H9 (cell line): ENCODE measurements around the gene NKD1. TPM values are rescaled to one million over a fixed set of nuclear protein-coding genes. Genes with fewer than 3 reads are reported as not detected.

Experiments
- DNase-seq: peaks from one replicate; pipeline ENCODE4 v3.0.0-alpha.2; 2017
- H2AFZ ChIP-seq: one replicate; pipeline ENCODE4 v1.6.1; 2013; ENCODE audit warnings: mild to moderate bottlenecking, low read length, control low read depth, moderate library complexity
- H2AK5ac ChIP-seq: 2 replicates; pipeline ENCODE4 v1.6.1; 2013; ENCODE audit warnings: low read length, control low read depth, mixed read lengths; ENCODE audit not compliant: insufficient read length
- H2BK120ac ChIP-seq: one replicate; pipeline ENCODE4 v1.6.1; 2013; ENCODE audit warnings: low read depth, mild to moderate bottlenecking, low read length, control low read depth, inconsistent platforms; ENCODE audit not compliant: poor library complexity, severe bottlenecking
- H2BK12ac ChIP-seq: 2 replicates; pipeline ENCODE4 v1.6.1; 2013; ENCODE audit warnings: low read length, control low read depth, mixed read lengths, low read depth; ENCODE audit not compliant: insufficient read length
- H2BK15ac ChIP-seq: 2 replicates; pipeline ENCODE4 v1.6.1; 2013; ENCODE audit warnings: low read depth, low read length, control low read depth
- H2BK20ac ChIP-seq: one replicate; pipeline ENCODE4 v1.6.1; 2013; ENCODE audit warnings: low read depth, mild to moderate bottlenecking, low read length, control low read depth, inconsistent platforms; ENCODE audit not compliant: poor library complexity, severe bottlenecking
- H2BK5ac ChIP-seq: 2 replicates; pipeline ENCODE4 v1.6.1; 2013; ENCODE audit warnings: low read length, control low read depth, mixed read lengths; ENCODE audit not compliant: insufficient read length
- H3K14ac ChIP-seq: 2 replicates; pipeline ENCODE4 v1.6.1; 2013; ENCODE audit warnings: low read length, control low read depth; ENCODE audit not compliant: insufficient read depth
- H3K18ac ChIP-seq: 2 replicates; pipeline ENCODE4 v1.6.1; 2013; ENCODE audit warnings: low read depth, mild to moderate bottlenecking, mixed read lengths, low read length, control low read depth; ENCODE audit not compliant: insufficient read length
- H3K23ac ChIP-seq: 2 replicates; pipeline ENCODE4 v1.6.1; 2013; ENCODE audit warnings: low read length, control low read depth, mixed read lengths, low read depth; ENCODE audit not compliant: insufficient read length
- H3K23me2 ChIP-seq: 2 replicates; pipeline ENCODE4 v1.6.1; 2013; ENCODE audit warnings: low read depth, mild to moderate bottlenecking, mixed read lengths, low read length, control low read depth; ENCODE audit not compliant: insufficient read length, poor library complexity, severe bottlenecking
- H3K27ac ChIP-seq: 2 replicates; pipeline ENCODE4 v1.5.1; 2013; ENCODE audit warnings: low read length, control low read depth, mixed read lengths, low read depth; ENCODE audit not compliant: insufficient read length
- H3K27me3 ChIP-seq: 2 replicates; pipeline ENCODE4 v1.6.1; 2013; ENCODE audit warnings: low read length, control low read depth, inconsistent platforms; ENCODE audit not compliant: insufficient read depth
- H3K4ac ChIP-seq: 2 replicates; pipeline ENCODE4 v1.6.1; 2013; ENCODE audit warnings: low read depth, mild to moderate bottlenecking, control low read depth, inconsistent platforms, low read length, moderate library complexity
- H3K4me1 ChIP-seq: 2 replicates; pipeline ENCODE4 v1.6.1; 2013; ENCODE audit warnings: low read length, control low read depth, inconsistent platforms; ENCODE audit not compliant: insufficient read depth
- H3K4me2 ChIP-seq: 2 replicates; pipeline ENCODE4 v1.6.1; 2013; ENCODE audit warnings: low read length, control low read depth, mixed read lengths; ENCODE audit not compliant: insufficient read length, insufficient read depth
- H3K56ac ChIP-seq: 2 replicates; pipeline ENCODE4 v1.6.1; 2013; ENCODE audit warnings: low read depth, mild to moderate bottlenecking, mixed read lengths, low read length, control low read depth; ENCODE audit not compliant: insufficient read length
- H3K79me1 ChIP-seq: 2 replicates; pipeline ENCODE4 v1.6.1; 2013; ENCODE audit warnings: low read depth, mild to moderate bottlenecking, moderate library complexity, low read length, control low read depth, inconsistent platforms; ENCODE audit not compliant: insufficient read depth, poor library complexity, severe bottlenecking
- H3K79me2 ChIP-seq: 2 replicates; pipeline ENCODE4 v1.6.1; 2013; ENCODE audit warnings: low read length, control low read depth, inconsistent platforms; ENCODE audit not compliant: insufficient read depth
- H3K9ac ChIP-seq: 2 replicates; pipeline ENCODE4 v1.6.1; 2013; ENCODE audit warnings: low read length, control low read depth, mixed read lengths; ENCODE audit not compliant: insufficient read length; ENCODE audit errors: extremely low read depth
- H3K9me3 ChIP-seq: one replicate; pipeline ENCODE4 v1.6.1; 2013; ENCODE audit warnings: low read depth, low read length, inconsistent platforms; ENCODE audit not compliant: control insufficient read depth
- H3T11ph ChIP-seq: one replicate; pipeline ENCODE4 v1.6.1; 2013; ENCODE audit warnings: mild to moderate bottlenecking, low read length, control low read depth, inconsistent platforms
- H4K20me1 ChIP-seq: one replicate; pipeline ENCODE4 v1.6.1; 2013; ENCODE audit not compliant: control insufficient read depth, insufficient read length, insufficient read depth
- H4K5ac ChIP-seq: 2 replicates; pipeline ENCODE4 v1.6.1; 2013; ENCODE audit warnings: low read depth, mild to moderate bottlenecking, mixed read lengths, low read length, control low read depth; ENCODE audit not compliant: insufficient read length
- H4K8ac ChIP-seq: replicated peaks from 2 replicates; pipeline ENCODE4 v1.6.1; 2013; ENCODE audit warnings: low read length, control low read depth, mixed read lengths, low read depth; ENCODE audit not compliant: insufficient read length
- H4K91ac ChIP-seq: 2 replicates; pipeline ENCODE4 v1.6.1; 2013; ENCODE audit warnings: low read depth, mild to moderate bottlenecking, moderate library complexity, mixed read lengths, low read length, control low read depth; ENCODE audit not compliant: insufficient read length
- H3K27ac Mint-ChIP-seq, 3 experiments: 2 replicates in 2 of 3; 3 replicates in 1 of 3; pipeline ENCODE4 v1.8.0; 2020 to 2021; ENCODE audit warnings: mixed read lengths in 3 of 3, mild to moderate bottlenecking in 1 of 3, moderate library complexity in 1 of 3
- H3K27me3 Mint-ChIP-seq: 2 replicates; pipeline ENCODE4 v1.8.0; 2021; ENCODE audit warnings: low read depth, mild to moderate bottlenecking, moderate library complexity, mixed read lengths
- H3K36me3 Mint-ChIP-seq, 3 experiments: 2 replicates in 2 of 3; 3 replicates in 1 of 3; pipeline ENCODE4 v1.8.0; 2020 to 2021; ENCODE audit warnings: low read depth in 3 of 3, mixed read lengths in 3 of 3; ENCODE audit not compliant: insufficient read depth in 1 of 3
- H3K4me1 Mint-ChIP-seq, 2 experiments: 2 replicates each; pipeline ENCODE4 v1.8.0; 2020; ENCODE audit warnings: mixed read lengths in 2 of 2
- H3K4me3 Mint-ChIP-seq, 2 experiments: 2 replicates in 1 of 2; 3 replicates in 1 of 2; pipeline ENCODE4 v1.8.0; 2020 to 2021; ENCODE audit warnings: mild to moderate bottlenecking in 2 of 2, mixed read lengths in 2 of 2, moderate library complexity in 1 of 2
- H3K9me3 Mint-ChIP-seq, 2 experiments: 2 replicates in 1 of 2; 3 replicates in 1 of 2; pipeline ENCODE4 v1.8.0; 2020; ENCODE audit warnings: mild to moderate bottlenecking in 2 of 2, mixed read lengths in 2 of 2, moderate library complexity in 1 of 2
- WGBS: extraction: QIAGEN DNeasy Blood & Tissue Kit; methylation state at CpG from one replicate; pipeline ENCODE4 v1.1.7; 2013; ENCODE audit warnings: missing lambda C conversion rate, low lambda C conversion rate, mixed read lengths; ENCODE audit not compliant: insufficient read length; ENCODE audit errors: extremely low coverage; 5-methylcytosine and 5-hydroxymethylcytosine counted together
- total RNA-seq: library from RNA; stranded (reverse); gene quantifications from 2 replicates; pipeline ENCODE4 v1.2.1, GENCODE V29; 2021
- TF ChIP-seq, protein P1 (sequence below): fragments of 200-600 bp; sonication (generic); conservative IDR thresholded peaks from 3 replicates; pipeline ENCODE4 v1.8.0; 2021; ENCODE audit warnings: antibody characterized with exemption, mild to moderate bottlenecking

NKD1 gene
- total RNA-seq, 1 experiment from 2014 or later, result 1.9 TPM

DNA sequence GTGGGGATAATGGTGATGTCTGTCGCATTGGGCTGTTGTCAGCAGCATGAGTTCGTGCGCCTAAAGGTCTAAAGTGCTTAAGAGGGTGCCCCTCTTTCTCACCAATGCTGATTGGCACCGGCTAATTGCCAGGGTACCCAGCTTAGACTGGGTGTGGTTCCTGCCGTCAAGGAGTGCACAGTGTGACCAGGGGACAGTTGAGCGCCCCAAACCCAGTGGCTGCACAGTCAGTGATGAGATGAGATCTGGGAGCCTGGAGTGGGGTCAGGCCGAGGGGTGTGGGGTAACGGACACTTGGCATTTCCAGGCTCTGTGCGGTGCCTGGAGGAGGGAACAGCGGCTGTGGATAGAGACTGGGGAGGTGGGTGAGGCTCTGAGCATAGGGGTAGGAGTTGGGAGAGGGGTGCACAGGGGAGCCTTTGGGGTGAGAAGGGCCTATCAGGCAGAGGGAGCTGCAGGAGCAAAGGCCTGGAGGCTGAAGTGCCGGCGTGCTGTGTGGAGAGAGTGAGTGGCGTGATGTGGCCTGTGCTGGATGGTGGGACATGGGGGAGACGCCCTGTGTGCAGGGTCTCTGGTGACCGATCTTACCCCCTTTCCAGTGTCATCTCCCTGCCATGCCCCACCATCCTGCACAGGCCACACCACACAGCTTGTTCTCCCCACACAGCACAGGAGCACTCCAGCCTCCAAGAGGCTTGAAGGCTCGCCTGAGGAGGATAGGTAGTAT is 74.6 kb downstream of the NKD1 start:
- Mint-ChIP-seq H3K36me3 (no peaks in the 10 kb centered on the region), H3K4me3 (no peak overlapping the region), H3K4me1 (peaks cover under 1 to 8% of the 10 kb centered on the region in 2 experiments; a peak in 3 of 4 replicates), H3K27ac (peak overlapping the region in 2 of 3 experiments; percentile 25 to 44; a peak in 3 of 7 replicates), H3K9me3 (no peaks in the 10 kb centered on the region), H3K27me3 (peaks cover 2% of the 10 kb centered on the region)
- no peaks in the 10 kb centered on the region for H3K9me3 ChIP-seq
- no peak overlapping the region for H2AK5ac ChIP-seq
- no peaks in the 10 kb centered on the region for H4K20me1 ChIP-seq
- H2BK120ac ChIP-seq, result no peak overlapping the region
- no peak overlapping the region for H3K4ac ChIP-seq
- H3K27ac ChIP-seq, result no peak overlapping the region
- H2BK15ac ChIP-seq, result no peak overlapping the region
- H3K4me1 ChIP-seq, result no peaks in the 10 kb centered on the region
- no peak overlapping the region for H4K8ac ChIP-seq
- no peak overlapping the region for H4K5ac ChIP-seq
- H3K23ac ChIP-seq, result no peak overlapping the region
- H3T11ph ChIP-seq, result no peak overlapping the region
- H3K27me3 ChIP-seq, result no peaks in the 10 kb centered on the region
- no peak for DNase-seq
- no CpG with 5 or more reads among the region's 16 CpGs for WGBS
- H2BK5ac ChIP-seq, result no peak overlapping the region
- TF ChIP-seq, protein P1, sequence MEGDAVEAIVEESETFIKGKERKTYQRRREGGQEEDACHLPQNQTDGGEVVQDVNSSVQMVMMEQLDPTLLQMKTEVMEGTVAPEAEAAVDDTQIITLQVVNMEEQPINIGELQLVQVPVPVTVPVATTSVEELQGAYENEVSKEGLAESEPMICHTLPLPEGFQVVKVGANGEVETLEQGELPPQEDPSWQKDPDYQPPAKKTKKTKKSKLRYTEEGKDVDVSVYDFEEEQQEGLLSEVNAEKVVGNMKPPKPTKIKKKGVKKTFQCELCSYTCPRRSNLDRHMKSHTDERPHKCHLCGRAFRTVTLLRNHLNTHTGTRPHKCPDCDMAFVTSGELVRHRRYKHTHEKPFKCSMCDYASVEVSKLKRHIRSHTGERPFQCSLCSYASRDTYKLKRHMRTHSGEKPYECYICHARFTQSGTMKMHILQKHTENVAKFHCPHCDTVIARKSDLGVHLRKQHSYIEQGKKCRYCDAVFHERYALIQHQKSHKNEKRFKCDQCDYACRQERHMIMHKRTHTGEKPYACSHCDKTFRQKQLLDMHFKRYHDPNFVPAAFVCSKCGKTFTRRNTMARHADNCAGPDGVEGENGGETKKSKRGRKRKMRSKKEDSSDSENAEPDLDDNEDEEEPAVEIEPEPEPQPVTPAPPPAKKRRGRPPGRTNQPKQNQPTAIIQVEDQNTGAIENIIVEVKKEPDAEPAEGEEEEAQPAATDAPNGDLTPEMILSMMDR, result no peak
- no peak overlapping the region for H3K14ac ChIP-seq
- no peaks in the 10 kb centered on the region for H3K79me1 ChIP-seq
- no peaks in the 10 kb centered on the region for H3K79me2 ChIP-seq
- H3K4me2 ChIP-seq, result no peak overlapping the region
- H3K9ac ChIP-seq, result no peak overlapping the region
- H2AFZ ChIP-seq, result no peak overlapping the region
- H4K91ac ChIP-seq, result no peak overlapping the region
- H2BK20ac ChIP-seq, result no peak overlapping the region
- no peak overlapping the region for H2BK12ac ChIP-seq
- peaks cover 3% of the 10 kb centered on the region for H3K23me2 ChIP-seq
- H3K18ac ChIP-seq, result no peak overlapping the region
- H3K56ac ChIP-seq, result no peak overlapping the region
